PFSK-1 (cell line): ENCODE measurements around the gene SYNGAP1.

Source experiments
- FOXP2 ChIP-seq: optimal IDR thresholded peaks from 2 replicates; pipeline ENCODE3; 2011; ENCODE audit warnings: borderline replicate concordance, control low read depth, inconsistent platforms; ENCODE audit not compliant: insufficient read depth; ENCODE audit errors: extremely low read length, extremely low read depth
- POLR2AphosphoS5 ChIP-seq: IDR thresholded peaks from 2 replicates; pipeline ENCODE4 v1.6.1; 2012; ENCODE audit warnings: low read depth, mild to moderate bottlenecking, control low read depth, low read length, moderate library complexity
- SIN3A ChIP-seq: IDR thresholded peaks from 2 replicates; pipeline ENCODE4 v1.6.1; 2012; ENCODE audit warnings: mild to moderate bottlenecking, low read length, moderate library complexity, borderline replicate concordance; ENCODE audit not compliant: insufficient read depth
- TAF1 ChIP-seq: IDR thresholded peaks from 2 replicates; pipeline ENCODE4 v1.6.1; 2012; ENCODE audit warnings: low read length, control low read depth, borderline replicate concordance; ENCODE audit not compliant: insufficient read depth
- TF ChIP-seq, protein P1 (sequence below), 2 experiments: IDR thresholded peaks; 2 replicates each; pipeline versions ENCODE4 v1.6.1 to v1.8.0; 2011 to 2012; ENCODE audit warnings: low read depth in 2 of 2, low read length in 2 of 2, control low read depth in 1 of 2, inconsistent platforms in 1 of 2, mild to moderate bottlenecking in 1 of 2, moderate library complexity in 1 of 2; ENCODE audit not compliant: insufficient read depth in 1 of 2

The SYNGAP1 gene

DNA sequence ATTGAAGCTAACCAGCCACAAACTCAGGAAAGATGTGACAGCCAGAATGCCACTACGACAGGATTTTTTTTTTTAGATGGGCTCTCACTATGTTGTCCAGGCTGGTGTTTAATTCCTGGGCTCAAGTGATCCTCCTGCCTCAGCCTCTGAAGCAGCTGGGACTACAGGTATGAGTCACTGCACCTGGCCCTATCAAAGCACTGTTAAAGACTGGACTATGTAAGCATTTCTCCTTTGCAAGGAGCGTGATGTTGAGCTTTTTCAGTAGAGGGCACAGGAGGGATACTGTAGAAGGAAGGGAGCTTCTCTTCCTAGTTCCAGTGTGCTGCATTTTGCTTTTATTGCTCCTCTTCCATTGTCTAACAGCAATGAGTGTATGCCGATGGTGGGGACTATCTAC, 70.3 kb downstream of the SYNGAP1 start:
- TF ChIP-seq SIN3A (no peak), TAF1 (no peak), POLR2AphosphoS5 (no peak), FOXP2 (no peak)
- TF ChIP-seq, protein P1, sequence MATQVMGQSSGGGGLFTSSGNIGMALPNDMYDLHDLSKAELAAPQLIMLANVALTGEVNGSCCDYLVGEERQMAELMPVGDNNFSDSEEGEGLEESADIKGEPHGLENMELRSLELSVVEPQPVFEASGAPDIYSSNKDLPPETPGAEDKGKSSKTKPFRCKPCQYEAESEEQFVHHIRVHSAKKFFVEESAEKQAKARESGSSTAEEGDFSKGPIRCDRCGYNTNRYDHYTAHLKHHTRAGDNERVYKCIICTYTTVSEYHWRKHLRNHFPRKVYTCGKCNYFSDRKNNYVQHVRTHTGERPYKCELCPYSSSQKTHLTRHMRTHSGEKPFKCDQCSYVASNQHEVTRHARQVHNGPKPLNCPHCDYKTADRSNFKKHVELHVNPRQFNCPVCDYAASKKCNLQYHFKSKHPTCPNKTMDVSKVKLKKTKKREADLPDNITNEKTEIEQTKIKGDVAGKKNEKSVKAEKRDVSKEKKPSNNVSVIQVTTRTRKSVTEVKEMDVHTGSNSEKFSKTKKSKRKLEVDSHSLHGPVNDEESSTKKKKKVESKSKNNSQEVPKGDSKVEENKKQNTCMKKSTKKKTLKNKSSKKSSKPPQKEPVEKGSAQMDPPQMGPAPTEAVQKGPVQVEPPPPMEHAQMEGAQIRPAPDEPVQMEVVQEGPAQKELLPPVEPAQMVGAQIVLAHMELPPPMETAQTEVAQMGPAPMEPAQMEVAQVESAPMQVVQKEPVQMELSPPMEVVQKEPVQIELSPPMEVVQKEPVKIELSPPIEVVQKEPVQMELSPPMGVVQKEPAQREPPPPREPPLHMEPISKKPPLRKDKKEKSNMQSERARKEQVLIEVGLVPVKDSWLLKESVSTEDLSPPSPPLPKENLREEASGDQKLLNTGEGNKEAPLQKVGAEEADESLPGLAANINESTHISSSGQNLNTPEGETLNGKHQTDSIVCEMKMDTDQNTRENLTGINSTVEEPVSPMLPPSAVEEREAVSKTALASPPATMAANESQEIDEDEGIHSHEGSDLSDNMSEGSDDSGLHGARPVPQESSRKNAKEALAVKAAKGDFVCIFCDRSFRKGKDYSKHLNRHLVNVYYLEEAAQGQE (IDR thresholded peaks at IDR 0.05; ENCODE audit: insufficient read depth in 1 of 2, low read depth in 2 of 2, low read length in 2 of 2) = no peak

- TF ChIP-seq, protein P1 (IDR thresholded peaks at IDR 0.05; ENCODE audit: insufficient read depth in 1 of 2, low read depth in 2 of 2, low read length in 2 of 2) = no peak
- no peak for TF ChIP-seq FOXP2
- TF ChIP-seq SIN3A = no peak
- no peak for TF ChIP-seq POLR2AphosphoS5
- no peak for TF ChIP-seq TAF1
Observed at GRCh38 chr6:33490621-33491020, 70.8 kb downstream of the SYNGAP1 start.

GRCh38 chr6:33492093-33492492, 72.2 kb downstream of the SYNGAP1 start:
- TF ChIP-seq TAF1 (no peak), POLR2AphosphoS5 (no peak), FOXP2 (no peak), SIN3A (no peak)
- TF ChIP-seq, protein P1 (IDR thresholded peaks at IDR 0.05; ENCODE audit: insufficient read depth in 1 of 2, low read depth in 2 of 2, low read length in 2 of 2) = no peak

GRCh38 chr6:33497157-33497556, 77.3 kb downstream of the SYNGAP1 start:
- no peak for TF ChIP-seq SIN3A
- no peak for TF ChIP-seq TAF1
- TF ChIP-seq, protein P1 (IDR thresholded peaks at IDR 0.05; ENCODE audit: insufficient read depth in 1 of 2, low read depth in 2 of 2, low read length in 2 of 2) = no peak
- no peak for TF ChIP-seq POLR2AphosphoS5
- TF ChIP-seq FOXP2 = no peak

DNA sequence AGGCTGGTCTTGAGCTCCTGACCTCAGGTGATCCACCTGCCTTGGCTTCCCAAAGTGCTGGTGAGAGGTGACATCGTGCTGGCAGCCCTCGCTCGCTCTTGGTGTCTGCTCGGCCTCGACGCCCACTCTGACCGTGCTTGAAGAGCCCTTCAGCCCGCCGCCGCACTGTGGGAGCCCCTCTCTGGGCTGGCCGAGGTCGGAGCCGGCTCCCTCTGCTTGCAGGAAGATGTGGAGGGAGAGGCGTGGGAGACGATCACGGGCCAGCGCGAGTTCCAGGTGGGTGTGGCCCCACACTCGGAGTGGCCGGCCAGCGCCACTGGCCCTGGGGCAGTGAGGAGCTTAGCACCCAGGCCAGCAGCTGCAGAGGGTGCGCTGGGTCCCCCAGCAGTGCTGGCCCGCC, 82.6 kb downstream of the SYNGAP1 start:
- TF ChIP-seq POLR2AphosphoS5 (no peak), SIN3A (no peak)
